ENCODE data around the gene SULT1C3.

- no peak for TF ChIP-seq CTCF (IDR thresholded peaks at IDR 0.05; ENCODE audit: low read length)
- TF ChIP-seq EZH2 (IDR thresholded peaks at IDR 0.05; ENCODE audit: borderline replicate concordance, low read length): no peak
Measured at GRCh38 chr2:108222261-108222660, 17.5 kb upstream of the SULT1C3 start.
